Smooth muscle cell (in vitro differentiated cells): ENCODE measurements around the gene ACAN. TPM values are rescaled to one million over a fixed set of nuclear protein-coding genes. Genes with fewer than 3 reads are reported as not detected.

Source experiments
- DNase-seq: peaks from one replicate; lab custom pipeline; 2025; ENCODE audit not compliant: unreplicated experiment; lab: John Stamatoyannopoulos, UW
- H2AFZ ChIP-seq: fragments of 200-600 bp; sonication (generic); 2 replicates; pipeline ENCODE4 v1.6.0; 2016; ENCODE audit warnings: antibody characterized with exemption, low read depth, mild to moderate bottlenecking
- H3F3A ChIP-seq: fragments of 200-600 bp; sonication (generic); 2 replicates; pipeline ENCODE4 v1.6.0; 2017; ENCODE audit warnings: antibody characterized with exemption, low read depth
- H3K27ac ChIP-seq: fragments of 200-600 bp; sonication (generic); 2 replicates; pipeline ENCODE4 v1.5.1; 2016; ENCODE audit warnings: low read depth, mild to moderate bottlenecking
- H3K27me3 ChIP-seq: fragments of 200-600 bp; sonication (generic); 2 replicates; pipeline ENCODE4 v1.6.1; 2016; ENCODE audit warnings: low read depth, mild to moderate bottlenecking
- H3K36me3 ChIP-seq: fragments of 200-600 bp; sonication (generic); 2 replicates; pipeline ENCODE4 v1.5.1; 2016; ENCODE audit warnings: low read depth
- H3K4me1 ChIP-seq: fragments of 200-600 bp; sonication (generic); 2 replicates; pipeline ENCODE4 v1.5.1; 2016; ENCODE audit warnings: low read depth
- H3K4me2 ChIP-seq: fragments of 200-600 bp; sonication (generic); 2 replicates; pipeline ENCODE4 v1.6.0; 2016; ENCODE audit warnings: mild to moderate bottlenecking
- H3K4me3 ChIP-seq: fragments of 200-600 bp; sonication (generic); 2 replicates; pipeline ENCODE4 v1.5.1; 2016; ENCODE audit warnings: mild to moderate bottlenecking
- H3K79me2 ChIP-seq: fragments of 200-600 bp; sonication (generic); 2 replicates; pipeline ENCODE4 v1.6.0; 2016; ENCODE audit warnings: low read depth, mild to moderate bottlenecking
- H3K9ac ChIP-seq: fragments of 200-600 bp; sonication (generic); 2 replicates; pipeline ENCODE4 v1.6.0; 2016; ENCODE audit warnings: low read depth
- H3K9me3 ChIP-seq: fragments of 200-600 bp; sonication (generic); replicated peaks from 2 replicates; pipeline ENCODE4 v1.5.1; 2016; ENCODE audit warnings: low read depth
- H4K20me1 ChIP-seq: fragments of 200-600 bp; sonication (generic); 2 replicates; pipeline ENCODE4 v1.6.0; 2016; ENCODE audit warnings: low read depth
- WGBS: methylation state at CpG from one replicate; pipeline ENCODE4 v1.1.7; 2016; ENCODE audit warnings: low lambda C conversion rate; 5-methylcytosine and 5-hydroxymethylcytosine counted together
- polyA plus RNA-seq: library from polyadenylated mRNA; unstranded; fragments of >200 nt; fragmentation: Nextera tagmentation; extraction: Ambion mirVana; gene quantifications from 2 replicates; pipeline ENCODE4 v1.2.1, GENCODE V29; 2016
- total RNA-seq: library from RNA; depleted of rRNA; stranded (reverse); fragments of >200 nt; gene quantifications from 2 replicates; pipeline ENCODE4 v1.2.3, GENCODE V29; 2014
- TF ChIP-seq, protein P1 (sequence below): fragments of 200-600 bp; sonication (generic); IDR thresholded peaks from 2 replicates; pipeline ENCODE4 v1.5.1; 2017; ENCODE audit warnings: borderline replicate concordance, mild to moderate bottlenecking, antibody characterized with exemption; ENCODE audit not compliant: insufficient read depth, poor library complexity, severe bottlenecking

The ACAN gene
- total and polyA plus RNA-seq, 2 experiments from 2014 or later, result not detected

DNA sequence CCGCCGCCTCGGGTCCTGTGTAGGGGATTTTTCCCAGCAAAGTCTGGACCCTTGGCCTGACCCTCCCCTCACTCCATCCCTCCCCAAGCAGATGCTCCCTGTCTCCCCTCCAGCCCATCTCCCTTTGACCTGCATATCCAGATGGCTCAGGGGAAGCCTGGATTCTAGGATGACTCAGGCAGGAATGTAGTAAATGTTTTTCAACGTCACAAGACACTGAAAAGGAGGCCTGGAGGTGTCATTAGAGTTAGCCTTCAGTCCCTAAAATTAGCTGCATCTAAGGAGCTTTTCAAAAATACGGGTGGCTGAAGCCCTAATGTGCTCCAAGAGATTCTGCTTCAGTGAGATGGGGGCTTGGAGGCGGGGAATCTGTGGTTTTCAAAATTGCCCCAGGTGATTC lies 7.2 kb downstream of the ACAN start:
- Histone ChIP-seq H3K4me3 (no peak overlapping the region), H3K27ac (no peak overlapping the region), H3K79me2 (no peaks in the 10 kb centered on the region), H3K36me3 (no peaks in the 10 kb centered on the region), H3F3A (no peaks in the 10 kb centered on the region), H2AFZ (no peak overlapping the region), H3K9ac (no peak overlapping the region), H3K4me2 (no peak overlapping the region), H3K9me3 (no peaks in the 10 kb centered on the region), H3K4me1 (no peaks in the 10 kb centered on the region), H3K27me3 (peaks cover 12% of the 10 kb centered on the region), H4K20me1 (no peaks in the 10 kb centered on the region)
- WGBS, result 33% methylated on average over 6 of the region's 6 CpGs
- TF ChIP-seq, protein P1, sequence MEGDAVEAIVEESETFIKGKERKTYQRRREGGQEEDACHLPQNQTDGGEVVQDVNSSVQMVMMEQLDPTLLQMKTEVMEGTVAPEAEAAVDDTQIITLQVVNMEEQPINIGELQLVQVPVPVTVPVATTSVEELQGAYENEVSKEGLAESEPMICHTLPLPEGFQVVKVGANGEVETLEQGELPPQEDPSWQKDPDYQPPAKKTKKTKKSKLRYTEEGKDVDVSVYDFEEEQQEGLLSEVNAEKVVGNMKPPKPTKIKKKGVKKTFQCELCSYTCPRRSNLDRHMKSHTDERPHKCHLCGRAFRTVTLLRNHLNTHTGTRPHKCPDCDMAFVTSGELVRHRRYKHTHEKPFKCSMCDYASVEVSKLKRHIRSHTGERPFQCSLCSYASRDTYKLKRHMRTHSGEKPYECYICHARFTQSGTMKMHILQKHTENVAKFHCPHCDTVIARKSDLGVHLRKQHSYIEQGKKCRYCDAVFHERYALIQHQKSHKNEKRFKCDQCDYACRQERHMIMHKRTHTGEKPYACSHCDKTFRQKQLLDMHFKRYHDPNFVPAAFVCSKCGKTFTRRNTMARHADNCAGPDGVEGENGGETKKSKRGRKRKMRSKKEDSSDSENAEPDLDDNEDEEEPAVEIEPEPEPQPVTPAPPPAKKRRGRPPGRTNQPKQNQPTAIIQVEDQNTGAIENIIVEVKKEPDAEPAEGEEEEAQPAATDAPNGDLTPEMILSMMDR, result no peak
- DNase-seq, result no peak

DNA sequence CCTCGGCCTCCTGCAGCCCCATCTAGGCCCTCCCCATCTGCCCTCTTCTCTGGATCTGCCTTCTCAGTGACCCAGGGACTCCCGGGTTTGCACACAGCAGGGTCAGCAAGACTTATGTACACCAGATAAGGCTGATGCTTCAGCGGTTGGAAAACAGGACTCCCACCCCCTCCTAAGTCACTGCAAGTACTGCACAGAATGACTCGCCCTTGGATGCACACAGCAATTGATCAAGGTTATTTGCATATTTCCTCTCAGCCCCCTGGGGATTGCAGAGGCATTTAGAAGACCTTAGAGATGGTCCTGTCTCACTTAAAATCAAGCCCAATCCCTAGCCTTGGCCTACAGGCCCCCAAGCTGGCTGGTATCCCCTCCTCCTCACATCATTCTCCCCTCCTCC lies 8.9 kb downstream of the ACAN start:
- Histone ChIP-seq H3K9me3 (no peaks in the 10 kb centered on the region), H3K4me1 (no peaks in the 10 kb centered on the region), H3K4me3 (no peak overlapping the region), H3K79me2 (no peaks in the 10 kb centered on the region), H3K4me2 (no peak overlapping the region), H3K27me3 (no peaks in the 10 kb centered on the region), H4K20me1 (no peaks in the 10 kb centered on the region), H3K27ac (no peak overlapping the region), H3F3A (no peaks in the 10 kb centered on the region), H2AFZ (no peak overlapping the region), H3K9ac (no peak overlapping the region), H3K36me3 (no peaks in the 10 kb centered on the region)
- no peak for DNase-seq
- TF ChIP-seq, protein P1, result no peak
- WGBS, result 32% methylated on average over 4 of the region's 4 CpGs

DNA sequence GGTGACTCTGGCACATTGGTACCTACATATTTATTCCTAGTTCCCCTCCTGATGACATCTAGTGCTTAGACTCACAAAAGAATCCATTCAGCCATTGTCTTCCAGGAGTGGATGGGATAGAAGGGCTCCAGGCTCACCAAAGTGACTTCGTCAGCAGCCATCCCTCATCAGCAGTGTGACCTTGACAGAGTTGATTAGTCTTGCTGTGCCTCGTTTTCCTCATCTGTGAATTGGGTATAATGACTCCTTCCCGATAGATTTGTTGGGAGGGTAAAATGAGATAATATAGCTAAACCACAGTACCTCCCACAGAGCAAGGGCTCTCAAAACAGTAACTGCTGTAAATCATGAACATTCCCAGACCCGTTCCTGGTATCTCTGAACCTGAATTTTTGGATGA lies 10.7 kb downstream of the ACAN start:
- Histone ChIP-seq H2AFZ (no peak overlapping the region), H3K4me2 (no peak overlapping the region), H3K79me2 (no peaks in the 10 kb centered on the region), H3K36me3 (no peaks in the 10 kb centered on the region), H3K4me3 (no peak overlapping the region), H3K27ac (no peak overlapping the region), H3K4me1 (no peaks in the 10 kb centered on the region), H3F3A (no peaks in the 10 kb centered on the region), H3K27me3 (no peaks in the 10 kb centered on the region), H4K20me1 (no peaks in the 10 kb centered on the region), H3K9me3 (no peaks in the 10 kb centered on the region), H3K9ac (no peak overlapping the region)
- WGBS, result 79% methylated on average over 4 of the region's 4 CpGs
- no peak for DNase-seq
- TF ChIP-seq, protein P1, result no peak

DNA sequence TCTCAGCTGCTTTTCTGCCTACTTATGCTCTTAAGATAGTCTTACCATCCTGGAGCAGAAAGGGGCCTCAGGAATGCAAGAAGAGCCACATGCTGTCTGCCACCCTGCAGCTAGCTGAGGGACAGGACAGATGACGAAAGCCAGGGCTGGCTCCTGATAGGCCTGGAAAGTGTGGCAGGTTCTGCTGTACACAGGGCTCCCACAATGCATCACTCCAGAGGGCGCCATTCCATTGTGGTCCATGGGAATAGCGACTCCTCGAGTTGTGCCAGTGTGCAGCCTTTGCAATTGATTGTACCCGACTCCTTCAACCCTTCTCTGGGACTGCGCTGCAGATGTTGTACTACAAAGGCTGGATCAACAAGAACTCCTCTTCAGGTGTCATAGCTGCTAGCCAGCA lies 11.2 kb downstream of the ACAN start:
- Histone ChIP-seq H3K27ac (no peak overlapping the region), H3K79me2 (no peaks in the 10 kb centered on the region), H3K4me3 (no peak overlapping the region), H4K20me1 (no peaks in the 10 kb centered on the region), H3K36me3 (no peaks in the 10 kb centered on the region), H3K4me1 (no peaks in the 10 kb centered on the region), H3F3A (no peaks in the 10 kb centered on the region), H3K9me3 (no peaks in the 10 kb centered on the region), H3K4me2 (no peak overlapping the region), H3K27me3 (no peaks in the 10 kb centered on the region), H3K9ac (no peak overlapping the region), H2AFZ (no peak overlapping the region)
- no peak for DNase-seq
- WGBS, result 83% methylated on average over 6 of the region's 6 CpGs
- TF ChIP-seq, protein P1, result no peak
